BJ (cell line): ENCODE measurements around the gene CCDC3. TPM values are rescaled to one million over a fixed set of nuclear protein-coding genes. Genes with fewer than 3 reads are reported as not detected.

Experiments used
- CTCF ChIA-PET: fragments of 350-600 bp; formaldehyde crosslinking; extraction: SDS; loops from one replicate; lab custom pipeline; 2021; ENCODE audit warnings: antibody characterized with exemption, inconsistent platforms; lab: Yijun Ruan, JAX
- POLR2A ChIA-PET: fragments of 300-600 bp; sonication (Branson Sonifier 250); formaldehyde crosslinking; extraction: SDS; loops from one replicate; lab custom pipeline; 2021; ENCODE audit warnings: antibody characterized with exemption; lab: Charles Lee
- DNase-seq: peaks from one replicate; pipeline ENCODE4 v3.0.0-alpha.2; 2011; ENCODE audit warnings: low read depth
- H3K27me3 ChIP-seq: 2 replicates; pipeline ENCODE4 v1.6.0; 2011; ENCODE audit warnings: low read length; ENCODE audit not compliant: control insufficient read depth, insufficient read depth
- H3K36me3 ChIP-seq: 2 replicates; pipeline ENCODE4 v1.5.1; 2011; ENCODE audit warnings: low read length; ENCODE audit not compliant: control insufficient read depth, insufficient read depth
- H3K4me3 ChIP-seq: 2 replicates; pipeline ENCODE4 v1.5.1; 2011; ENCODE audit warnings: low read depth, mild to moderate bottlenecking, control low read depth, low read length
- polyA plus RNA-seq: library from polyadenylated mRNA; depleted of rRNA; stranded (reverse); fragments of >200 nt; gene quantifications from 2 replicates; pipeline ENCODE4 v1.2.3, GENCODE V29; 2011
- TF ChIP-seq, protein P1 (sequence below): IDR thresholded peaks from 2 replicates; pipeline ENCODE4 v1.5.1; 2011; ENCODE audit warnings: low read depth, mild to moderate bottlenecking, control low read depth, inconsistent platforms, low read length, moderate library complexity; ENCODE audit not compliant: insufficient read depth

The CCDC3 gene
- polyA plus RNA-seq, 1 experiment: 0.02 TPM

DNA sequence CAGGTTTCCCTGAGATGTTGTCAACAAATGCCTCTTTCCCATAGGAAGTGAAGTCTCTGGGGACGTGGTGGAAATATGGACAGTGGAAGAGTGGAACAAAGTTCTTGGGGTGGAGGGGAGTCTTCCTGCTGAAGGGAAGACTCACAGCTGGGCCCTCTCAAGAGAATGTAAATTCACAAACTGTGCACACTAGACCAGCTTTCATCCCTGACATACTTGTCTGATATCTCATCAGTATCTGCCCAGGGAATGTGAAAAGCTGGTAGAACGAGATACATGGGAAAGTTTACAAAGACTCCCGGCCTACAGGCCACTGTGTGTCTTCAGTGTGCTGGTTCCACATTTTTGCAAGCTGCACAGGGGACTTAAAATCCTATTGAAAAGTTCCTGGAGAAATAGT lies 16.7 kb upstream of the CCDC3 start:
- H3K36me3 ChIP-seq: no peaks in the 10 kb centered on the region
- no peaks in the 10 kb centered on the region for H3K27me3 ChIP-seq
- TF ChIP-seq, protein P1, sequence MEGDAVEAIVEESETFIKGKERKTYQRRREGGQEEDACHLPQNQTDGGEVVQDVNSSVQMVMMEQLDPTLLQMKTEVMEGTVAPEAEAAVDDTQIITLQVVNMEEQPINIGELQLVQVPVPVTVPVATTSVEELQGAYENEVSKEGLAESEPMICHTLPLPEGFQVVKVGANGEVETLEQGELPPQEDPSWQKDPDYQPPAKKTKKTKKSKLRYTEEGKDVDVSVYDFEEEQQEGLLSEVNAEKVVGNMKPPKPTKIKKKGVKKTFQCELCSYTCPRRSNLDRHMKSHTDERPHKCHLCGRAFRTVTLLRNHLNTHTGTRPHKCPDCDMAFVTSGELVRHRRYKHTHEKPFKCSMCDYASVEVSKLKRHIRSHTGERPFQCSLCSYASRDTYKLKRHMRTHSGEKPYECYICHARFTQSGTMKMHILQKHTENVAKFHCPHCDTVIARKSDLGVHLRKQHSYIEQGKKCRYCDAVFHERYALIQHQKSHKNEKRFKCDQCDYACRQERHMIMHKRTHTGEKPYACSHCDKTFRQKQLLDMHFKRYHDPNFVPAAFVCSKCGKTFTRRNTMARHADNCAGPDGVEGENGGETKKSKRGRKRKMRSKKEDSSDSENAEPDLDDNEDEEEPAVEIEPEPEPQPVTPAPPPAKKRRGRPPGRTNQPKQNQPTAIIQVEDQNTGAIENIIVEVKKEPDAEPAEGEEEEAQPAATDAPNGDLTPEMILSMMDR: no peak
- ChIA-PET POLR2A (no interaction called here), CTCF (no interaction called here)
- no peak overlapping the region for H3K4me3 ChIP-seq
- no peak for DNase-seq

DNA sequence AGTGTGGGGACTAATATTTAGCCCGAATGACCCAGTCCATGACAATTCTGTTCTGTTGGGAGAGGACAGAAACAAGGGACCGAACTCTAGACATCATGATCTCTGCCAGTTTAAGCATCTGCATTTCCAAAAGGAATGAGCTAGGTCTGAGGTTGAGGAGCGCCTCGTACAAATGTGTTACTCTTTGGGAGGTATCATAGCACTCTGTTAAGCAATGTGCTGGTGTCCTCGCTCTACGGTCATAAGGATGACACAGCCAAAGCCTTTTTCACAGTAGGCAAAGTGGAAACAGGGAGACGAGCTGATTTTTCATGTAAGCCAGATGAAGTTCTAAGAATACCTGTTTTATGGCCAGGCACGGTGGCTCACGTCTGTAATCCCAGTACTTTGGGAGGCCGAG lies 15.4 kb upstream of the CCDC3 start:
- Histone ChIP-seq H3K27me3 (no peaks in the 10 kb centered on the region), H3K4me3 (no peak overlapping the region), H3K36me3 (no peaks in the 10 kb centered on the region)
- TF ChIP-seq, protein P1: no peak
- DNase-seq: no peak
- CTCF ChIA-PET: no interaction called here
- POLR2A ChIA-PET: no interaction called here

- no peak for DNase-seq
- ChIA-PET CTCF (no interaction called here), POLR2A (no interaction called here)
- no peaks in the 10 kb centered on the region for H3K27me3 ChIP-seq
- no peak overlapping the region for H3K4me3 ChIP-seq
- TF ChIP-seq, protein P1: no peak
- no peaks in the 10 kb centered on the region for H3K36me3 ChIP-seq
Measured at GRCh38 chr10:13016426-13016825, 14.9 kb upstream of the CCDC3 start.

- TF ChIP-seq, protein P1: no peak
- DNase-seq: no peak
- ChIA-PET POLR2A (no interaction called here), CTCF (no interaction called here)
- H3K4me3 ChIP-seq: no peak overlapping the region
- no peaks in the 10 kb centered on the region for H3K36me3 ChIP-seq
- H3K27me3 ChIP-seq: no peaks in the 10 kb centered on the region
Measured at GRCh38 chr10:13006037-13006436, 4.5 kb upstream of the CCDC3 start.

DNA sequence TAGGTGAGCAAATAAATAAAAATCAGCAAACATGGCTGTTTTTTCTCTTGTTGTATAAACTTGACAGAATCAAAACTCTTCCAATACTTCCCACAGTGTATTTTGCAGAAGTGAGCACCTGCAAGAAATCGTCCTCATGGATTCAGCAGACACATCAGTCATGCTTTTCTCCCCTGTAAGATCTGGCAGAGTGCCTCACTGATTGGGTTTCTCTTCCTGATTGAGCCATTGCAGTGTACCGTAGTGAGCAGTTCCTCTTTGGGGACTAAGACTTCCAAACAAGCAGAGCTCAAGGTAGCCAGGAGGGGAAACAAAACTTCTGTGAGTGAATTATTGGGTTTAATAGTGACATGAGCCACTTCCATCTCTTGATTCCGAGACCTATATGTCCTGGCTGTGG lies 2.2 kb upstream of the CCDC3 start:
- Histone ChIP-seq H3K27me3 (no peaks in the 10 kb centered on the region), H3K4me3 (no peak overlapping the region), H3K36me3 (no peaks in the 10 kb centered on the region)
- ChIA-PET POLR2A (no interaction called here), CTCF (no interaction called here)
- DNase-seq: no peak
- TF ChIP-seq, protein P1: no peak
